Naive thymus-derived CD4-positive, alpha-beta T cell (primary cell): ENCODE measurements around the gene IL3. TPM values are rescaled to one million over a fixed set of nuclear protein-coding genes. Genes with fewer than 3 reads are reported as not detected.
A peak's percentile ranks its signal among the peaks of the same experiment; 100 is the strongest.

ENCODE experiments used
- ATAC-seq: fragments of 150-1000 bp; cut with Tn5 transposase; 2 replicates; pipeline ENCODE4 v1.10.0; 2021; ENCODE audit warnings: mild to moderate bottlenecking, moderate library complexity
- CTCF ChIA-PET: fragments of 350-600 bp; sonication (Branson Sonifier 250); formaldehyde crosslinking; loops from one replicate; lab custom pipeline; 2021; ENCODE audit warnings: antibody characterized with exemption; lab: Charles Lee
- POLR2A ChIA-PET: fragments of 350-600 bp; sonication (Branson Sonifier 250); formaldehyde crosslinking; loops from one replicate; lab custom pipeline; 2021; ENCODE audit warnings: antibody characterized with exemption, inconsistent platforms; lab: Charles Lee
- DNase-seq, 9 donors: peaks; one replicate each; pipeline versions ENCODE4 v3.0.0 to v3.0.0-alpha.2; 2020 to 2022; ENCODE audit warnings: mixed read lengths in 1 of 9
- H3K27ac ChIP-seq: one replicate; pipeline ENCODE4 v1.7.0; 2013; ENCODE audit warnings: mild to moderate bottlenecking, low read depth, low read length, moderate library complexity
- H3K27me3 ChIP-seq, 2 donors: one replicate each; pipeline ENCODE4 v1.7.0; 2013; ENCODE audit warnings: low read length in 2 of 2, mild to moderate bottlenecking in 2 of 2, moderate library complexity in 2 of 2; ENCODE audit not compliant: control insufficient read depth in 2 of 2, insufficient read depth in 2 of 2
- H3K36me3 ChIP-seq, 3 experiments: 1 replicate in 2 of 3; 2 replicates in 1 of 3; pipeline ENCODE4 v1.7.0; 2013; ENCODE audit warnings: low read length in 3 of 3, mild to moderate bottlenecking in 3 of 3, moderate library complexity in 1 of 3; ENCODE audit not compliant: insufficient read depth in 3 of 3, control insufficient read depth in 2 of 3
- H3K4me1 ChIP-seq, 2 donors: one replicate each; pipeline ENCODE4 v1.7.0; 2013; ENCODE audit warnings: low read length in 2 of 2, mild to moderate bottlenecking in 2 of 2, moderate library complexity in 1 of 2; ENCODE audit not compliant: control insufficient read depth in 2 of 2, insufficient read depth in 2 of 2
- H3K4me3 ChIP-seq: 2 replicates; pipeline ENCODE4 v1.7.0; 2013; ENCODE audit warnings: mild to moderate bottlenecking, low read length
- H3K9me3 ChIP-seq, 3 experiments: 1 replicate in 2 of 3; 2 replicates in 1 of 3; pipeline ENCODE4 v1.7.0; 2013; ENCODE audit warnings: low read length in 3 of 3; ENCODE audit not compliant: control insufficient read depth in 2 of 3
- H3K27ac Mint-ChIP-seq, 9 donors: one replicate each; pipeline ENCODE4 v1.8.0; 2020 to 2022; ENCODE audit warnings: mixed read lengths in 9 of 9, mild to moderate bottlenecking in 8 of 9, moderate library complexity in 5 of 9, inconsistent platforms in 2 of 9
- H3K27me3 Mint-ChIP-seq, 5 donors: one replicate each; pipeline ENCODE4 v1.8.0; 2021 to 2022; ENCODE audit warnings: mixed read lengths in 5 of 5, mild to moderate bottlenecking in 1 of 5
- H3K36me3 Mint-ChIP-seq, 5 donors: one replicate each; pipeline ENCODE4 v1.8.0; 2020 to 2022; ENCODE audit warnings: mixed read lengths in 5 of 5, mild to moderate bottlenecking in 3 of 5, inconsistent platforms in 1 of 5
- H3K4me1 Mint-ChIP-seq, 7 donors: one replicate each; pipeline ENCODE4 v1.8.0; 2020 to 2022; ENCODE audit warnings: mixed read lengths in 7 of 7, mild to moderate bottlenecking in 3 of 7, inconsistent platforms in 1 of 7
- H3K4me3 Mint-ChIP-seq, 10 donors: one replicate each; pipeline ENCODE4 v1.8.0; 2020 to 2022; ENCODE audit warnings: mild to moderate bottlenecking in 10 of 10, mixed read lengths in 10 of 10, moderate library complexity in 6 of 10, inconsistent platforms in 2 of 10
- H3K9me3 Mint-ChIP-seq, 11 donors: one replicate each; pipeline ENCODE4 v1.8.0; 2020 to 2022; ENCODE audit warnings: mixed read lengths in 11 of 11, mild to moderate bottlenecking in 4 of 11, inconsistent platforms in 1 of 11, moderate library complexity in 1 of 11
- intact Hi-C, 2 donors: fragments of 100-400 bp; cut with micrococcal nuclease; formaldehyde crosslinking; loops; one replicate each; pipeline ENCODE4 v1.15.1; 2023
- polyA plus RNA-seq, 2 donors: library from polyadenylated mRNA; unstranded; fragments of 300-500 nt; fragmentation: Illumina TruSeq; gene quantifications; one replicate each; pipeline ENCODE4 v1.2.3, GENCODE V29; 2021
- total RNA-seq, 6 experiments: library from RNA in 5 of 6; stranded (reverse) in 5 of 6; gene quantifications; 1 replicate in 5 of 6; 2 replicates in 1 of 6; pipeline ENCODE4 v1.2.3 and lab custom pipeline; 2021 to 2026

The IL3 gene
- total and polyA plus RNA-seq, 7 experiments from 2014 or later: 1.3 TPM; not detected in 6

DNA sequence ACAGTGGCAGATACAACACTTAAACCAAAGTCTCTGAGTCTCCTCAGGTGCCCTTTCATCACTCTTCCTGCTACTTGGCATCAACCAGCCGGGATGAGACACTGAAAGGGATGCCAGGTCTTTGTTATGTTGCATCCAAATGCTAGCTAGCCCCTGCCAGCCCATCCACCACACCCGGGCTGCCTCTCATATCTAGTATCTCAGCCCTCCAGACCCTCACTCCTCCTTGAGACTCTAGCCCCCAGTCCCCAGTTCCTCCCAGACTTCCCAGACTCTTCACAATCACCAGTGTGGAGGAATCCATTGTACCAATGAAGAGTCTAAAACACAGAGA lies 34.6 kb downstream of the IL3 start:
- no peak overlapping the region for H3K4me3 Mint-ChIP-seq
- no peaks in the 10 kb centered on the region for H3K27me3 ChIP-seq
- DNase-seq (peak in 1 of 9 donors; percentile 18), ATAC-seq (no peak)
- H3K27ac ChIP-seq: no peak overlapping the region
- peaks cover 0 to 36% of the 10 kb centered on the region in 2 donors for H3K4me1 ChIP-seq
- intact Hi-C loops: no loop called here
- H3K9me3 Mint-ChIP-seq: peaks cover 0 to 6% (median 0%) of the 10 kb centered on the region in 11 donors
- H3K9me3 ChIP-seq: no peaks in the 10 kb centered on the region
- peaks cover 0 to 4% (median 0%) of the 10 kb centered on the region in 5 donors for H3K27me3 Mint-ChIP-seq
- H3K36me3 ChIP-seq: no peaks in the 10 kb centered on the region
- peaks cover 0 to 22% (median 0%) of the 10 kb centered on the region in 5 donors for H3K36me3 Mint-ChIP-seq
- ChIA-PET CTCF (no interaction called here), POLR2A (no interaction called here)
- peaks cover 2 to 63% (median 6%) of the 10 kb centered on the region in 7 donors for H3K4me1 Mint-ChIP-seq
- no peak overlapping the region for H3K4me3 ChIP-seq
- peak overlapping the region in 1 of 9 donors; percentile 50 for H3K27ac Mint-ChIP-seq

DNA sequence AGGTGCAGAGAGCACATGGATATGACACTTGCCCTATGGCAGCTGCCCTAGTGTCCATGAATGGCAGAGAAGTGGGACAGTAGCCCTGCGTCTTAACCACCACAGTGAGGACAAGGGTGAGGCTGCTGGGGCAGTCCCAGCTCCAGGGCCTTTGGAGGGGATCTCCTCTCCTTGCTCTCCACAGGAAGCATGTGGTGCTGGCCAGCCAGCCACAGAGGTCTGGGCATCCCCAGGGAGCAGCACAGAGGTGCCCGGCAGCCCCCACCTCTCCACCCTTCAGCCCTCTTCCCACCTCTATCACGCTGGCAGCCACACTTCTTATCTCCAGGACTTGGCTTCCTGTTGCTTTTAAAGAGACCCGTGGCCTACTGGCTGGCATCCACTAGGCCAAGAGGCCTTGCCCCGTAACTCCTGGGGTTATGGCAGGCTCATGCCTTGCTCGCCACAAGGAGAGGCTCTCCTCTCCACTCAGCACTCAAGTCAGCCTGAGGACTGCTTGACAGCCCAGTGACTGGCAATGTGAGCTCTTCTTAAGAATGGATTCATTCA lies 35.0 kb downstream of the IL3 start:
- Mint-ChIP-seq H3K27ac (peak overlapping the region in 1 of 9 donors; percentile 50), H3K9me3 (peaks cover 0 to 5% (median 0%) of the 10 kb centered on the region in 11 donors), H3K27me3 (peaks cover 0 to 4% (median 0%) of the 10 kb centered on the region in 5 donors), H3K4me3 (no peak overlapping the region), H3K36me3 (peaks cover 0 to 22% (median 0%) of the 10 kb centered on the region in 5 donors), H3K4me1 (peaks cover 5 to 64% (median 11%) of the 10 kb centered on the region in 7 donors)
- intact Hi-C loops: no loop called here
- Histone ChIP-seq H3K9me3 (no peaks in the 10 kb centered on the region), H3K27ac (no peak overlapping the region), H3K4me1 (peaks cover 3 to 41% of the 10 kb centered on the region in 2 donors), H3K4me3 (no peak overlapping the region), H3K27me3 (no peaks in the 10 kb centered on the region), H3K36me3 (no peaks in the 10 kb centered on the region)
- peak in 1 of 9 donors; percentile 31 for DNase-seq
- peak; percentile 55 for ATAC-seq
- POLR2A ChIA-PET: no interaction called here
- CTCF ChIA-PET: no interaction called here

DNA sequence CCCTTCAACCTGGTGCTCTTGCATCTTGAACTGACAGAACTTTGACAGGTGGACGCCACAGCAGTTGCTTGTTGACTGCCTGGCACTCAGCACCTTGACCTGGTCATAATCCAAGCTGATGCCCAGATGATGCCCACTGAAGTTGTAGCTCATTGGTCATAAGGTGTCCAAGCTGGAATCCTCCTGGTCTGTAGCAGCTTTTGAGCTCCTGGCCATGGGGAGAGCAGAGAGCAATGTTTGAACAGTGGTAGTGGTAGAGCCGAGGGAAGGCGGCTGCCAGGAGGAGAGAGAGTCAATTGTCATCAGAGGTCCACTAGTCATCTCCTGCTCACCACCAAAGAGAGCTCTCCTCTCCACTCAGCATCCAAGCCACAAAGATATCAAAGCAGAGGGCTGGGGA lies 36.4 kb downstream of the IL3 start:
- ATAC-seq (no peak), DNase-seq (peak in 1 of 9 donors; percentile 20)
- Mint-ChIP-seq H3K36me3 (peaks cover 0 to 21% (median 0%) of the 10 kb centered on the region in 5 donors), H3K27ac (peak overlapping the region in 1 of 9 donors; percentile 60), H3K27me3 (peaks cover 0 to 4% (median 0%) of the 10 kb centered on the region in 5 donors), H3K9me3 (peaks cover 0 to 3% (median 0%) of the 10 kb centered on the region in 11 donors), H3K4me3 (no peak overlapping the region), H3K4me1 (peaks cover 12 to 73% (median 24%) of the 10 kb centered on the region in 7 donors)
- intact Hi-C loops: no loop called here
- H3K36me3 ChIP-seq: no peaks in the 10 kb centered on the region
- POLR2A ChIA-PET: no interaction called here
- H3K27me3 ChIP-seq: no peaks in the 10 kb centered on the region
- H3K4me1 ChIP-seq: peaks cover 18 to 55% of the 10 kb centered on the region in 2 donors
- H3K27ac ChIP-seq: no peak overlapping the region
- H3K9me3 ChIP-seq: no peaks in the 10 kb centered on the region
- H3K4me3 ChIP-seq: no peak overlapping the region
- CTCF ChIA-PET: no interaction called here

DNA sequence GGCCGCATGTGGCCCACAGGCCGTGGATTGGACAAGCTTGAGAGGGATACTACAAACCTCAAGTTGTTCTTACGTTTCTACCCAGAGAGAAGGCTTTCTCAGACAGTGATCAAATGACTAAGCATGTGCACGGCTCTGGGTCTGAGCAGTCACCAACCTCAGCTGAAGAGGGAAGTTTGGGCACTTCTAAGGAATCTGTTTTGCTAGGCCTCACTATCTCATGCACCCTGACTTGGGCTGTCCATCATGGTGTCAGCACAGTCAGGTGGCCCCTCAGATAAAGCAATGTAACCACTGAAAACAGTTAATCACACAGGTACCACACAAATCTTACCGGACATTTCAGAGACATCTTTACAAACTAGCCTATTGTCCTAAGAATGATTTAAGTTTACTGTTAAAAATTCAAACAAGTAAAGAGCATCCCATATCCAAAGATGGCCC lies 37.7 kb downstream of the IL3 start:
- Histone ChIP-seq H3K4me1 (peaks cover 30 to 67% of the 10 kb centered on the region in 2 donors), H3K27ac (no peak overlapping the region), H3K4me3 (no peak overlapping the region), H3K36me3 (no peaks in the 10 kb centered on the region), H3K27me3 (no peaks in the 10 kb centered on the region), H3K9me3 (no peaks in the 10 kb centered on the region)
- peak; percentile 30 for ATAC-seq
- H3K27ac Mint-ChIP-seq: peak overlapping the region in 1 of 9 donors; percentile 58
- intact Hi-C loops: no loop called here
- ChIA-PET POLR2A (no interaction called here), CTCF (no interaction called here)
- peaks cover 0 to 18% (median 0%) of the 10 kb centered on the region in 5 donors for H3K36me3 Mint-ChIP-seq
- peaks cover 24 to 82% (median 37%) of the 10 kb centered on the region in 7 donors for H3K4me1 Mint-ChIP-seq
- H3K4me3 Mint-ChIP-seq: no peak overlapping the region
- DNase-seq: peak in 1 of 9 donors; percentile 31
- H3K9me3 Mint-ChIP-seq: peaks cover 0 to 5% (median 0%) of the 10 kb centered on the region in 11 donors
- peaks cover 0 to 4% (median 0%) of the 10 kb centered on the region in 5 donors for H3K27me3 Mint-ChIP-seq

DNA sequence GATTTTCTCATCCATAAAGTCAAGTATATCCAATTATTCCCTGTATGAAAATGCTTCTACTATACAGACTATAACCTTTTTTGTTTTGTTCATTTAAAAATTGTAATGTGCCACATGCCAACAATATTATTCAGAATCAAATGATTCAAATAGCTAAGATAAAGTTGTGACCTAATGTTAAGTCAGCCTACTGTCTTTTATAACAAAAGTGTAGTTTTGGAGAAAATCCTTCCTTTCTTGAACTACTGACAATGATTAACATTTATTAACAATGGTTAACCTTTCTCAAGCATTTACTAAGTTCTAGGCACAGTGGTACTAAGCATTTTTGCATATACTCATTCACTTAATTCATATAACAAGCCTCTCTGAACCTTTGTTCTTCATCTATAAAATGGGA lies 38.2 kb downstream of the IL3 start:
- CTCF ChIA-PET: no interaction called here
- H3K36me3 ChIP-seq: no peaks in the 10 kb centered on the region
- peaks cover 34 to 71% of the 10 kb centered on the region in 2 donors for H3K4me1 ChIP-seq
- Mint-ChIP-seq H3K4me3 (peak overlapping the region in 1 of 10 donors; percentile 34), H3K4me1 (peaks cover 28 to 84% (median 41%) of the 10 kb centered on the region in 7 donors), H3K27ac (peak overlapping the region in 2 of 9 donors; percentile 29 to 70), H3K9me3 (peaks cover 0 to 5% (median 0%) of the 10 kb centered on the region in 11 donors), H3K36me3 (peaks cover 0 to 18% (median 0%) of the 10 kb centered on the region in 5 donors), H3K27me3 (peaks cover 0 to 4% (median 0%) of the 10 kb centered on the region in 5 donors)
- H3K27me3 ChIP-seq: no peaks in the 10 kb centered on the region
- DNase-seq (no peak), ATAC-seq (no peak)
- no peaks in the 10 kb centered on the region for H3K9me3 ChIP-seq
- intact Hi-C loops: no loop called here
- POLR2A ChIA-PET: no interaction called here
- H3K27ac ChIP-seq: no peak overlapping the region
- H3K4me3 ChIP-seq: no peak overlapping the region

DNA sequence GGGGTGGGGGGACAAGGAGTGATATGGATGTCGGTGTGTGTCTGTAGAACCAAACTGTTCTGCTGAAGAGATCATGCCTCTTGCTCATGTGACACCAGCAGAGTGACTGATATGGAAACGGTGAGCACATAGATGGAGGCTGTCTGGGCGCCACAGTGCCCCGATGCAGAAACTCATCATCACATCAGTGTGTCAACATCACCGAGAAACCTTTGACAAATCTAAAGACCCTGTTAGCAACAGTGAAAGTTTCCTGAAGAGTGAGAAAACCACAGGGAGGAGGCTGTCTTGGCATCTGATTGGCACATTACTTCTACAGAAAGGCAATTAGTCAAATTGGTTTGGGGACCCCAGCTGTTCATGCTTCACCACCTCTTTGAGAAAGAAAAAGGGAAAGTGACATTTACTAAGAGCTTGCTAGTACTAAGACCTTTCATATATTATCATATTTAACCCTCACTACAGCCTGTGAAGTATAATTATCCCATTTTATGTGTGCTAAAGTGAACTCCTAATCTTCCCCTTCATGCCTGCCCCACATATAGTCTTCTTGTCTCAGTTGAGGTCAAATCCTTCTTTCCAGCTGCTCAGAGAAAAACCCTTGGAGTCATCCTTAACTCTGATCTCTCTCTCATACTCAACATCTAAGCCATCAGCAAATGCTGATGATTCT lies 38.8 kb downstream of the IL3 start:
- H3K4me3 Mint-ChIP-seq: peak overlapping the region in 1 of 10 donors; percentile 34
- H3K27ac ChIP-seq: no peak overlapping the region

More for the DNA sequence above, 38.8 kb downstream of the IL3 start:
- ATAC-seq: peak; percentile 28
- H3K36me3 ChIP-seq: no peaks in the 10 kb centered on the region
- intact Hi-C loops: no loop called here
- DNase-seq: peak in 1 of 9 donors; percentile 62
- ChIA-PET CTCF (interaction anchor here (1.2 kb wide), 1 partner anchor 36 kb away, joined by 3 read pairs; no protein-coding TSS in a partner anchor), POLR2A (no interaction called here)
- Mint-ChIP-seq H3K27ac (peak overlapping the region in 2 of 9 donors; percentile 29 to 70), H3K9me3 (peaks cover 0 to 3% (median 0%) of the 10 kb centered on the region in 11 donors), H3K36me3 (peaks cover 0 to 19% (median 0%) of the 10 kb centered on the region in 5 donors), H3K27me3 (peaks cover 0 to under 1% (median 0%) of the 10 kb centered on the region in 5 donors), H3K4me1 (peaks cover 34 to 84% (median 43%) of the 10 kb centered on the region in 7 donors)
- peaks cover 40 to 76% of the 10 kb centered on the region in 2 donors for H3K4me1 ChIP-seq
- no peaks in the 10 kb centered on the region for H3K27me3 ChIP-seq
- H3K4me3 ChIP-seq: no peak overlapping the region
- no peaks in the 10 kb centered on the region for H3K9me3 ChIP-seq
